Effector memory CD4-positive, alpha-beta T cell (primary cell): ENCODE measurements around the gene ART4.

Source experiments
- DNase-seq, 3 donors: peaks; one replicate each; pipeline ENCODE4 v3.0.0-alpha.2; 2020
- H3K27ac ChIP-seq: 2 replicates; pipeline ENCODE4 v1.7.0; 2013; ENCODE audit warnings: mild to moderate bottlenecking, low read length, moderate library complexity; ENCODE audit not compliant: insufficient read depth, poor library complexity, severe bottlenecking
- H3K27me3 ChIP-seq: replicated peaks from 2 replicates; pipeline ENCODE4 v1.7.0; 2013; ENCODE audit warnings: mild to moderate bottlenecking, low read length; ENCODE audit not compliant: insufficient read depth, control insufficient read depth, poor library complexity, severe bottlenecking
- H3K36me3 ChIP-seq: 2 replicates; pipeline ENCODE4 v1.7.0; 2013; ENCODE audit warnings: mild to moderate bottlenecking, low read length, moderate library complexity; ENCODE audit not compliant: control insufficient read depth, insufficient read depth
- H3K4me1 ChIP-seq: 2 replicates; pipeline ENCODE4 v1.7.0; 2013; ENCODE audit warnings: low read length, mild to moderate bottlenecking; ENCODE audit not compliant: control insufficient read depth, insufficient read depth, poor library complexity, severe bottlenecking
- H3K4me3 ChIP-seq: 2 replicates; pipeline ENCODE4 v1.7.0; 2013; ENCODE audit warnings: low read length, low read depth, mild to moderate bottlenecking; ENCODE audit not compliant: insufficient read depth, poor library complexity, severe bottlenecking
- H3K9me3 ChIP-seq: 2 replicates; pipeline ENCODE4 v1.7.0; 2013; ENCODE audit warnings: mild to moderate bottlenecking, low read length, moderate library complexity; ENCODE audit not compliant: control insufficient read depth

ART4 gene

DNA sequence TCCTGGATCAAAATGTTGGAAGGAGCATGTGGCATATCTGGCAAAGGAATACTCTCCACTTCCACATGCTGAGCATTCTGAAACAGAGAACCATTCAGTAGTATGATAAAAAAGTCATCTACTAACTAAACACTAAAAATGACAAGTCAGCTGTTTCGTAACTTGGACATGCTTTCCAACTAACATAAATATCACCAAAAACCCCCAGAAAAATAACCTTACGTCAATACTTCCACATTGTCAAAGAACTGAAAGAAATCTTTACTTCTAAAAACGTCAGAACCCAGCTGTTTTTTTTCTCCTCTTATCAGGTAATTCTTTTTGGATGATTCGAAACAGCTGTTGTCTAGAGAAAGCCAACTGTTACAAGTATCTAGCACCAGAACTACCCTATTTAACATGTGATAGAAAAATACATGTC is 48.3 kb downstream of the ART4 start:
- H3K27me3 ChIP-seq: no peaks in the 10 kb centered on the region
- DNase-seq: no peak
- no peak overlapping the region for H3K4me3 ChIP-seq
- no peaks in the 10 kb centered on the region for H3K9me3 ChIP-seq
- no peak overlapping the region for H3K27ac ChIP-seq
- peaks cover 86% of the 10 kb centered on the region for H3K36me3 ChIP-seq
- no peaks in the 10 kb centered on the region for H3K4me1 ChIP-seq

DNA sequence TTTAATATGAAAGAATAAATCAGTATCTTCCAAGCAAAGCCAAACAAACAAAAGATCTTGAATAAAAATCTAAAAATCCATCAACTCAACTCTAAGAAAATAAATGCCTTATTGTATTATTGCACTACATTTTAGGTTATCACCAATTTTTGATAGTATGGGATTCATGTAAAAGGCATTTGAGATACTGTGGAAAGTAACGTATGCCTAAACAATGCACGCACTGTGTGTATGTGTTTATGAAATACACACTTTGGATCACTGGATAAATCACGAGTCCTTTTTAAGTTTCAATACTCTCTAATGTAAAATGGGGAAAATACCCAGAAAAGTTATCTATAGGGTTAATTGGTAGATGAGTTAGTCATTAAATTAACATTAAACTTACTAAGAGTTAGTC is 57.8 kb downstream of the ART4 start:
- Histone ChIP-seq H3K27ac (no peak overlapping the region), H3K4me3 (no peak overlapping the region), H3K36me3 (peaks cover 49% of the 10 kb centered on the region), H3K27me3 (no peaks in the 10 kb centered on the region), H3K9me3 (no peaks in the 10 kb centered on the region), H3K4me1 (no peaks in the 10 kb centered on the region)
- DNase-seq: no peak

DNA sequence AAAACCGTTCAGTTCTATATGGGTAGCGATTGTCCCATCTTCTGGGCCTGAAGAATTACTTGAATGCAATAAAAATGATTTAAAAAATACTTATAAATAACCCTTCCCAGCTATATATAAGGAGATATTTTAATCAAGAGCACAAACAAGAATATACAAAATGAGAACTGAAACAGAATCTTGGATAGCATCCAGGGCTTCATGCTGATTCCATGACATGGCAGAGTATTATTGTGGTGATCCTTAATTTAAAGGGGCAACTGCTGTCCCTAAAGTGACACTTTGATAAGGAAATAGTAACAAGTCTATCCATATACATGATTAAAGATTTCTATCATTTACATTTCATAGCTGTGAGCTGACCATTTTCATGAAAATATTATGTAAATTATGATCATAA is 58.9 kb downstream of the ART4 start:
- Histone ChIP-seq H3K4me1 (no peaks in the 10 kb centered on the region), H3K4me3 (no peak overlapping the region), H3K27ac (no peak overlapping the region), H3K9me3 (no peaks in the 10 kb centered on the region), H3K36me3 (peaks cover 39% of the 10 kb centered on the region), H3K27me3 (no peaks in the 10 kb centered on the region)
- no peak for DNase-seq

- Histone ChIP-seq H3K27ac (no peak overlapping the region), H3K9me3 (no peaks in the 10 kb centered on the region), H3K36me3 (peaks cover 22% of the 10 kb centered on the region), H3K4me1 (no peaks in the 10 kb centered on the region), H3K4me3 (no peak overlapping the region), H3K27me3 (no peaks in the 10 kb centered on the region)
- DNase-seq: no peak
Observed at GRCh38 chr12:14782756-14783155, 60.6 kb downstream of the ART4 start.

- Histone ChIP-seq H3K27me3 (no peaks in the 10 kb centered on the region), H3K4me1 (no peaks in the 10 kb centered on the region), H3K27ac (no peak overlapping the region), H3K4me3 (no peak overlapping the region), H3K9me3 (no peaks in the 10 kb centered on the region), H3K36me3 (peaks cover 12% of the 10 kb centered on the region)
- no peak for DNase-seq
Observed at GRCh38 chr12:14781563-14781962, 61.8 kb downstream of the ART4 start.

DNA sequence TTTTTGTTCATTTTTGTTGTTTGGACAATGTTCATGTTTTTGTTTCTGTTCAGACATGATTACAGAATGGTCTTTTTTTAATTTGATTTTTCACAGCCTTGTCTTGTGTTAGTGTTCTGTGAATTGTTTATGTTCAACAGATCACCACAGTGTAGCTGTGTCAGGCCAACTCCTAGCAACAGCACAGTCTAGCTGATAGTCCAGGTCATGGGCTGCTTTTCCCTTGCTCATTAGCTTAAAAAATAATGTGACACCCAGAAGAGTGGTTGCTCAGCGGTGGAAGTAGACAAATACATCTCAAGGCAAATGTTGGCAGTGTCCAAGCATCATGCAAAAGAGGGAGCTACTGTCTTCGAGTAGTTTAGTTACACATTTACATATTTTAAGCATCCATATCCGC is 62.5 kb downstream of the ART4 start:
- Histone ChIP-seq H3K4me3 (no peak overlapping the region), H3K27me3 (no peaks in the 10 kb centered on the region), H3K36me3 (peaks cover 6% of the 10 kb centered on the region), H3K4me1 (no peaks in the 10 kb centered on the region), H3K27ac (no peak overlapping the region), H3K9me3 (no peaks in the 10 kb centered on the region)
- no peak for DNase-seq

DNA sequence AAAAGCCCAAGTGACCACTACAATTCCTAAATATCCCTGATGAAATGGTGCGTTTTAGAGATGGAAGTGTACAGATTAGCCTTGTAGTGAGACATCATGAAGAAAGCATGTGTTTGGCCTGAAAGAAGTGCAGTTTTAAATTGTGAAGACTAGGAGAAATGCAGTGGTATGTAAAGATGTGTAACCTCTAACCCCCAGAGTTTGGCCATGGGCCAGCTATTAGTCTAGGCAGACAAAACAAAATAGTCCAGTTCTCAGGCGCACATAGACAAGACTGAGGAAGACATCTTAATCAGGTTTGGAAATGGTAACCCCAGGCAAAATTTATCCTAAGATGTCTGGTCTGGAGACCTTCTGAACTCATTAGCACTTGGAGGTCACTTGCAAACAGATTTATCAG is 63.5 kb downstream of the ART4 start:
- Histone ChIP-seq H3K9me3 (no peaks in the 10 kb centered on the region), H3K4me1 (peaks cover 2% of the 10 kb centered on the region), H3K27me3 (no peaks in the 10 kb centered on the region), H3K36me3 (peaks cover 6% of the 10 kb centered on the region), H3K27ac (no peak overlapping the region), H3K4me3 (no peak overlapping the region)
- no peak for DNase-seq

DNA sequence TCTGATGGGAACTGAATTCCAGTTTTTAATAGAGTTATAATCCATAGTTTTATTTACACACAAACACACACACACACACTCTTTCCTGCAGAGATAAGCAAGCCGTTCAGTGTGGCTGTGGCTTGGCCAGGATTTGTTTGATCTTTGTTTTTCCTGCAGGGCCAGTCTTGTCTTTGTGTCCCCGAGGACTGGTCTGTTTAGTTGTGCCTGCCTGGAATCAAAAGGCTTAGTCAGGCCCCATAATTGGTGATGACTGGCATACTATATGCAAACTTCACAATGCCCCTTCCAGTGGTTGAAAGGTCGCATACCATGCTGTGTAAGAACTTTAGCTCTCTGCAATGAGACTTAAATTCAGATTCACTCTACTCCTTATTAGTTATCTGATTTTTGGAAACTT is 66.1 kb downstream of the ART4 start:
- H3K27ac ChIP-seq: no peak overlapping the region
- H3K27me3 ChIP-seq: no peaks in the 10 kb centered on the region
- H3K36me3 ChIP-seq: no peaks in the 10 kb centered on the region
- no peak for DNase-seq
- H3K4me3 ChIP-seq: no peak overlapping the region
- peaks cover 5% of the 10 kb centered on the region for H3K4me1 ChIP-seq
- no peaks in the 10 kb centered on the region for H3K9me3 ChIP-seq

DNA sequence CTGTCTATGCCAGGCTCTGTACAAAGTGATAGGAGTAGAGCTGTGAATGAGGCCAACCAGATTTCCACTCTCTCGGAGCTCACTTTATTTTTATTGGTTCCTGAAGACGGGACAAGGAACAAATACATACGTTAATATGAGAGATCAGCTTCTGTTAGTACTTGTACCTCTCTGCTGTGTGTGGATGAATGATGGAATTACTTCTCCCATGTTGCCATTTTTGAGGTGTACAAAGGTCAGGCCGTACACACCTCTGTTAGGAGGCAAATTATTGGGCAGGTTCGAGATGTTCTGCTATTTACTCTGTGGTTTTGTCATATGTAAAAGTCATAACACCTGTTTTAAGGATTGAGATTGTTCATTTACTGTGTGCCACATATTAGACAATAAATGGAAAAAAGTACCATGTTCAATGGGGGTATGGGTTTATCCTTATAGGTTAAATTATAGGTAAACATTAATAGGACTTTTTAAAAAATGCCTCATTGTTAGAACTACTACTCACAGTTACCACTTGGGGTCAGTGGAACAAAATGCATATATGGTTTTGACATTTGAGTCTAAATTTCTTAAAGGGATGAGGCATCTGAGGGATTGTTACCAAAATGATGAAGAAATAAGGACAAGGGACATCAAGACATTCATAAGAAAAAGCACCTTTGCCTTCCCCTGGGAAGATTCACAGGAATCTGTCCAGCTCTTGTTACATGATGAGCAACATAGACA is 66.9 kb downstream of the ART4 start:
- peaks cover 5% of the 10 kb centered on the region for H3K4me1 ChIP-seq
- H3K9me3 ChIP-seq: no peaks in the 10 kb centered on the region
- no peak for DNase-seq
- no peaks in the 10 kb centered on the region for H3K27me3 ChIP-seq
- no peak overlapping the region for H3K4me3 ChIP-seq
- H3K36me3 ChIP-seq: no peaks in the 10 kb centered on the region
- H3K27ac ChIP-seq: no peak overlapping the region

- Histone ChIP-seq H3K9me3 (no peaks in the 10 kb centered on the region), H3K36me3 (no peaks in the 10 kb centered on the region), H3K4me1 (peaks cover 5% of the 10 kb centered on the region), H3K27me3 (no peaks in the 10 kb centered on the region), H3K27ac (peak overlapping the region; percentile 65), H3K4me3 (peak overlapping the region; percentile 75)
- no peak for DNase-seq
Observed at GRCh38 chr12:14775636-14775980, 67.7 kb downstream of the ART4 start.
